Measurements from ENCODE around the gene SCARF2. TPM values are rescaled to one million over a fixed set of nuclear protein-coding genes. Genes with fewer than 3 reads are reported as not detected.

Gene SCARF2
- polyA plus RNA-seq, 2 of the 4 experiments (the other 2 are of a cell fraction) = 0.35 to 0.66 TPM

GRCh38 chr22:20435436-20436306 is 2.0 kb downstream of the SCARF2 start:
- no peak for FAIRE-seq
- Histone ChIP-seq H3K27ac (no peak overlapping the region), H3K4me1 (peaks cover 5% of the 10 kb centered on the region; the same call in 1 of the 3 replicates), H3K4me2 (no peak overlapping the region), H3K9me3 (no peaks in the 10 kb centered on the region), H3K4me3 (no peak overlapping the region)
- WGBS (ENCODE audit: missing lambda C conversion rate) = 90% methylated on average over 5 of the region's 11 CpGs
- no peak for ATAC-seq
- POLR2A ChIA-PET = no interaction called here
- no peak for DNase-seq (ENCODE audit: low read depth in 1 of 2, low spot score in 1 of 2)
- TF ChIP-seq, protein P1, sequence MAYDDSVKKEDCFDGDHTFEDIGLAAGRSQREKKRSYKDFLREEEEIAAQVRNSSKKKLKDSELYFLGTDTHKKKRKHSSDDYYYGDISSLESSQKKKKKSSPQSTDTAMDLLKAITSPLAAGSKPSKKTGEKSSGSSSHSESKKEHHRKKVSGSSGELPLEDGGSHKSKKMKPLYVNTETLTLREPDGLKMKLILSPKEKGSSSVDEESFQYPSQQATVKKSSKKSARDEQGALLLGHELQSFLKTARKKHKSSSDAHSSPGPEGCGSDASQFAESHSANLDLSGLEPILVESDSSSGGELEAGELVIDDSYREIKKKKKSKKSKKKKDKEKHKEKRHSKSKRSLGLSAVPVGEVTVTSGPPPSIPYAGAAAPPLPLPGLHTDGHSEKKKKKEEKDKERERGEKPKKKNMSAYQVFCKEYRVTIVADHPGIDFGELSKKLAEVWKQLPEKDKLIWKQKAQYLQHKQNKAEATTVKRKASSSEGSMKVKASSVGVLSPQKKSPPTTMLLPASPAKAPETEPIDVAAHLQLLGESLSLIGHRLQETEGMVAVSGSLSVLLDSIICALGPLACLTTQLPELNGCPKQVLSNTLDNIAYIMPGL (CRISPR knock-in tag; IDR thresholded peaks at IDR 0.05; ENCODE audit: borderline replicate concordance) = no peak
- TF ChIP-seq BHLHE40 (IDR thresholded peaks at IDR 0.05; ENCODE audit: low read depth, low read length) = no peak
- TF ChIP-seq JUN (IDR thresholded peaks at IDR 0.05) = no peak
- TF ChIP-seq FOSB (CRISPR knock-in tag; IDR thresholded peaks at IDR 0.05) = no peak
- TF ChIP-seq RFX5 (IDR thresholded peaks at IDR 0.05) = no peak
- TF ChIP-seq EP300 (IDR thresholded peaks at IDR 0.05) = no peak
- TF ChIP-seq NPAS2 (CRISPR knock-in tag; IDR thresholded peaks at IDR 0.05; ENCODE audit: borderline replicate concordance) = no peak
- no peak for TF ChIP-seq RARB (CRISPR knock-in tag; IDR thresholded peaks at IDR 0.05)
- CTCF ChIA-PET = interaction anchor here (0.7 kb wide), 1 partner anchor 17 kb away, joined by 3 read pairs; no protein-coding TSS in a partner anchor

DNA sequence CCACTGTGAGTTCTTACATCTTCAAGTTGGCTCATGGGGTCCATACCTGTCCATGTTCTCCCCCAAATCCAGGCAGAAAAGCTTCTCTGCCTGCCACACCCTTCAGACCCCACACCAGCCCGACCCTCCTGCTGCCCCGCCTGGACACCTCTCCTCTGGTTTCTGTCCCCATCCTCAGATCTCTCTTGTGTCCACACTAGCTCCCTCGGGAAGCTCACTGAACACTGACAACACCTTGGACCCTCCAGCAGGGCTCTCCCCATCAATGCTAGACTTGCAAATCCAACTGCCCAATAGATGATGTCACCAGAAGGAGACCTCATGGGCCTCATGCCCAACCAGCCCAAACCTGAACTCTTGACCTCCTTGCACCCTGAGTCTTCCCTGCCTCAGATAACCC is 2.9 kb downstream of the SCARF2 start:
- FAIRE-seq (no peak), DNase-seq (ENCODE audit: low read depth in 1 of 2, low spot score in 1 of 2) (no peak), ATAC-seq (no peak)
- POLR2A ChIA-PET = no interaction called here
- Histone ChIP-seq H3K27ac (no peak overlapping the region), H3K4me3 (no peak overlapping the region), H3K9me3 (no peaks in the 10 kb centered on the region), H3K4me1 (peaks cover 5% of the 10 kb centered on the region; the same call in 1 of the 3 replicates), H3K4me2 (no peak overlapping the region)
- WGBS (ENCODE audit: missing lambda C conversion rate) = 73% methylated on average over 3 of the region's 3 CpGs
- CTCF ChIA-PET = interaction anchor here (1.4 to 1.5 kb wide), 2 partner anchors 17 to 21 kb away, joined by 4 to 5 read pairs; no protein-coding TSS in a partner anchor
- TF ChIP-seq, protein P2, sequence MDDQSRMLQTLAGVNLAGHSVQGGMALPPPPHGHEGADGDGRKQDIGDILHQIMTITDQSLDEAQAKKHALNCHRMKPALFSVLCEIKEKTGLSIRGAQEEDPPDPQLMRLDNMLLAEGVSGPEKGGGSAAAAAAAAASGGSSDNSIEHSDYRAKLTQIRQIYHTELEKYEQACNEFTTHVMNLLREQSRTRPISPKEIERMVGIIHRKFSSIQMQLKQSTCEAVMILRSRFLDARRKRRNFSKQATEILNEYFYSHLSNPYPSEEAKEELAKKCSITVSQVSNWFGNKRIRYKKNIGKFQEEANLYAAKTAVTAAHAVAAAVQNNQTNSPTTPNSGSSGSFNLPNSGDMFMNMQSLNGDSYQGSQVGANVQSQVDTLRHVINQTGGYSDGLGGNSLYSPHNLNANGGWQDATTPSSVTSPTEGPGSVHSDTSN (IDR thresholded peaks at IDR 0.05) = no peak
- TF ChIP-seq KDM5A (IDR thresholded peaks at IDR 0.05) = no peak
- TF ChIP-seq BHLHE40 (IDR thresholded peaks at IDR 0.05; ENCODE audit: low read depth, low read length) = no peak
- no peak for TF ChIP-seq EP300 (IDR thresholded peaks at IDR 0.05)
- no peak for TF ChIP-seq CBX8 (IDR thresholded peaks at IDR 0.05)
- TF ChIP-seq, protein P3, sequence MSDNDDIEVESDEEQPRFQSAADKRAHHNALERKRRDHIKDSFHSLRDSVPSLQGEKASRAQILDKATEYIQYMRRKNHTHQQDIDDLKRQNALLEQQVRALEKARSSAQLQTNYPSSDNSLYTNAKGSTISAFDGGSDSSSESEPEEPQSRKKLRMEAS (IDR thresholded peaks at IDR 0.05) = no peak
- TF ChIP-seq HOXB13 (CRISPR knock-in tag; IDR thresholded peaks at IDR 0.05; ENCODE audit: low read depth) = no peak
- no peak for TF ChIP-seq FOSB (CRISPR knock-in tag; IDR thresholded peaks at IDR 0.05)
- no peak for TF ChIP-seq ZFP36 (IDR thresholded peaks at IDR 0.05; ENCODE audit: borderline replicate concordance, partially characterized antibody)
- no peak for TF ChIP-seq ZSCAN20 (CRISPR knock-in tag; IDR thresholded peaks at IDR 0.05)
- no peak for TF ChIP-seq CHD4 (IDR thresholded peaks at IDR 0.05; ENCODE audit: borderline replicate concordance)
- TF ChIP-seq JUNB (IDR thresholded peaks at IDR 0.05) = no peak
- TF ChIP-seq, protein P1 (CRISPR knock-in tag; IDR thresholded peaks at IDR 0.05; ENCODE audit: borderline replicate concordance) = no peak
- no peak for TF ChIP-seq NPAS2 (CRISPR knock-in tag; IDR thresholded peaks at IDR 0.05; ENCODE audit: borderline replicate concordance)
- no peak for TF ChIP-seq CTCF (IDR thresholded peaks at IDR 0.05)
- no peak for TF ChIP-seq CBX2 (IDR thresholded peaks at IDR 0.05; ENCODE audit: borderline replicate concordance, low read depth)
